ENCODE results near the gene CRY1.
"Not testable (repeated sequence)": the region's sequence is repeated elsewhere in the genome, so short reads cannot be mapped to it uniquely, and the experiment has no call there.

Gene CRY1

DNA sequence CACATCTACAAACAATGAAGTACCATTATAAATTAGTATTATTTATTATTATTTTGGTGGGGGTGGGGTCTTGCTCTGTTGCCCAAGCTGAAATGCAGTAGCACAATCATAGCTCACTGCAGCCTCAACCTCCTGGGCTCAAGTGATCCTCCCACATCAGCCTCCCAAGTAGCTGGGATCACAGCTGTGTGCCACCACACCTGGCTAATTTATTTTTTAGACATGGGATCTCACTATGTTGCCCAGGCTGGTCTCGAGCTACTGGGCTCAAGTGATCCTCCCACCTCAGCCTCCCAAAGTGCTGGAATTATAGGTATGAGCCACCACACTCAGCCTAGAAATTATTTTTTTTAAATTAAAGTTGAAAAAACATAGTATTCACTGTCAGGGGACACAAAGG is 15.0 kb upstream of the CRY1 start:
- not testable (repeated sequence) for DNase-seq (ENCODE audit: low read depth)

DNA sequence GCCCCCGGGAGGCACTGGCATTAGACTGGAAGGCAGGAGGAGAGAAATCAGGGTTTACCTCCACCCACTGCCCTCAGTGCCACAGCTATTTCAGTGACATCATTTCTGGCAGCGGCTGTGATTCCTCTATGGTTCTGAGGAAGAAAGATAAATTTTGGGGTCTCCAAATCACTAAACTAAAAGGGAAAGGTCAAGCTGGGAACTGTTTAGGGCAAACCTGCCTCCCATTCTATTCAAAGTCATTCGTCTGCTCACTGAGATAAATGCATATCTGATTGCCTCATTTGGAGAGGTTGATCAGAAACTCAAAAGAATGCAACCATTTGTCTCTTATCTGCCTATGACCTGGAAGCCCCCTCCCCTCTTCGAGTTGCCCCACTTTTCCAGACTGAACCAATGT is 14.0 kb upstream of the CRY1 start:
- no peak for DNase-seq (ENCODE audit: low read depth)

DNA sequence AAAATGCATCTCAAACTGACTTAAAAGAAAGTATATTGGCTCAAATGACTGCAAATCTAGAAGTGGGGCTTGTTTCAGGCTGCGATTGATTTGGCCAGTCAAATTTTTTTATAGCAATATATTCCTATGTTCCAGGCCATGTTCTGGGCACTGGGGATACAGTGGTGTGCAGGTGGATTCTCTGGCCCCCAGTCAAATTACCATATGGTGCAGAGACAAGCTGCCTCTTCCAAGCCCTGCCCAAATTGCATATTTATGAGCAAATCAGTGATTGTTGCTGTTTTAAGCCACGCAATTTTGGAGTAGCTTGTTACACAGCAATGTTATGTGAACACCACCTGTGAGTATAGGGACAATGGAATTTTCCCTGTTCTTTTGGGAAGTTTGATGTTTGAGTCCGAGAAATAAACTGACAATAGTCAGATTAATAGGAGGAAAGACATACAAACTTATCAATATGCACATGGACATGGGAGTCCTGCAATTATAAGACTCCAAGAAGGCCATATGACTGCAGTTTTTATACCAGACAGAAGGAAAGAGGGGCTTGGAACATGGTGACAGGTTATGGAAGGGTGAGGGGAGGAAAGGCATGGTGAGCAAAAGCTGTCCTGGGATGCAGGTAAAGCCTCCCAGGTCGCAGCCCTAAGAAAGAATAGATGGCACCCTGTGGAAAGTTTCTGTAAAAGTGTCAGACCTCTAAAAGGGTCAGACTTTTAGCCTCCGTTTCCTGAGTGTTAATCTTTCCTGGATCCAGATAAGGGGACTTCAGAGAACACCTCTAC is 13.1 kb upstream of the CRY1 start:
- DNase-seq (ENCODE audit: low read depth): no peak

DNA sequence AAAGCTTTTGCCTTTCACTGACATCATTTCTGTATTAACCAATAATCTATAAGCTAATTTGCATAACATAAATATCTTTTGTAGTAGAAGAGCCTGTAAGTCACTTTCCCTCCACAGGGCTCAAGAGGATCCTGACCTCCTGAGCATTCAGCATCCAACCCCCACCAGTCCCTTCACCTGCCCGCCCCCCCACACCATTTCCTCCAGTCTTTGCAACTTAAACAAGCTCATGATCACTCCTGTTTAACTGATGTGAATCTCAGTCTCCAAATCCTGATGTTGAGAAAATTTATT is 12.0 kb upstream of the CRY1 start:
- DNase-seq (ENCODE audit: low read depth): no peak

DNA sequence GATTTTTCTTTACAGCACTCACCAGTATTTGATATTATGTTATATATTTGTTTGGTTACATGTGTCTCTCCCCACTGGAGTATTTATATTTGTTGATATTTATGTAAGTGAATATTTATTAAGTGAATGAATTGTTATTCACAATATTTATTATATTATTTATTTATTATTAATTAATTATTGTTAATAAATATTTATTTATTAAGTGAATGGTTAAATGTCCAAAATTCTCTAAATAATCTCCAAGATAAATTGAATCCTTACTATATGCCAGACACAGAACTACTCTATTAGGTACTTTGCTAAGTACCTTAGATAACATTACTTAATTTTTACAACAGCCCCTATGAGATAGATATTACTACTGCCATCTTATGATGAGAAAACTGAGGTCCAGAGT is 10.2 kb upstream of the CRY1 start:
- no peak for DNase-seq (ENCODE audit: low read depth)

DNA sequence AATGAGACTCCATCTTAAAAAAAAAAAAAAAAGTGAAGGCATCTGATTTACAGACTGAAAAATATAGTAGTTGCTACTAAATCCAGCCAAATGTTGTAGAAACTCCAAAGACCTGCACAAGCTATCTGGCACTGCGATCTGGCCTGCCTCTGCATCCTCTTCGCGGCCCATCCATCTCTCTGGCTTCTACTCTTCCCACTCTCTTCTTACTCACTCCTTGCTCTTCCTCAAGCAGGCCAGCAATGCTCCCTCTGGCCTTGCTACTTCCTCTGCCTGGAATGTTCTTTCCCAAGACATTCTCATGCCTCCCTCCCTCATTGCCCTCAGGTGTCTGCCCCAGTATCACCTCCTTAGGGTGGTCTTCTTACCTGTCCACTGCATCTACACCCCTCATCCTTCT is 9.7 kb upstream of the CRY1 start:
- no peak for DNase-seq (ENCODE audit: low read depth)

DNA sequence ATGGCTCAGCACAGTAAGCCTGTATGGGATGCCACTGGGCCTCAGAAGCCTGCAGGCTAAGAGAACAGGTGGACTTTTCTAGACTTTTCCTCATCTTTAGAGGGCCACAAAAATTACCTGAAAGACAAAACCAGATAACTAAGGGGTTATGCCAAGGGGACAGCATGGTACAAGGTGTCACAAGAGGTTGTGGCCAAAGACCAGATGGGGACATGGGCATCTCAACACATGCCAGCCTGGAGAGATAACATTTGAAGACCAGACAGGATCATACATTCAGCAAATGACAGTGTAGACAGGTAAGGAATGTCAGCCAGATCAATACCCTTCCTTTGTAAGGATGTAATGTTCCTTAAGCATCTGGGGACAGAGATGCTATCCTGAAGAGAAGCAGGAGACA is 8.9 kb upstream of the CRY1 start:
- no peak for DNase-seq (ENCODE audit: low read depth)

DNA sequence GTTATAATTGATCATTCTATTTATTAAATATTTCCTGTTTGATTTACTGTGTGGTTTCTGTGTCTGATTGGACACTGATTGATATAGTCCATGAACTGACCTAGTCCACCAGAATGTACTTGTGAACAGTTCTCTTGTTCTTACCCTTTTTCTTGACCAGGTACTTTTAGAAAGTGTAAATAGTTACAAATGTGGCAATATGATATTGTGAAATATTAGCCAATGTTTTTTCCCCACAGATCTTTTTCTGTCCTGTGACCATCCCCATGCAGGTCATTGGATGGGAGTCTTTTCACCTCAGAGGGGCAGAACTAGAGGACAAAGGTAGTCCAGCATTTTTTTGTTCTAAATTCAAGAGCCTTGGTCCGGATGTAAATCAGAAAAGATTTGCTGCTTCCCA is 8.3 kb upstream of the CRY1 start:
- DNase-seq (ENCODE audit: low read depth): no peak

DNA sequence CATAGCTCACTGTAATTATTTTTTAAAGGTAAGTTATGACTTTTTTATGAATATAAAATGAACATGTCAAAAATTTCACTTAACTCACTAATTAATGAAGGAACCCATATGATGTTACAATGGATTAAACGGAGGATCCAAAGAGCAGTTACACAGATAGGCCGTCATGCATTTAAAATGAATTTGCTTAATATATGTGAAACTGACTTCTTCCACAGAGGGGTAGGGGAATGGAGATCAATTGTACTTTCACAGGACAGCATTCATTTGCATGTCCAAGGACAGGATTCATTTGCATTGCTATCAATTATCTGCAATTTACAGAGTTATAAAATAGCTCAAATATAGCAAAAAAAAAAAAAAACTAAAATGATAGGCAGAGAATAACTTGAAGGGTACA is 6.6 kb upstream of the CRY1 start:
- no peak for DNase-seq (ENCODE audit: low read depth)

DNA sequence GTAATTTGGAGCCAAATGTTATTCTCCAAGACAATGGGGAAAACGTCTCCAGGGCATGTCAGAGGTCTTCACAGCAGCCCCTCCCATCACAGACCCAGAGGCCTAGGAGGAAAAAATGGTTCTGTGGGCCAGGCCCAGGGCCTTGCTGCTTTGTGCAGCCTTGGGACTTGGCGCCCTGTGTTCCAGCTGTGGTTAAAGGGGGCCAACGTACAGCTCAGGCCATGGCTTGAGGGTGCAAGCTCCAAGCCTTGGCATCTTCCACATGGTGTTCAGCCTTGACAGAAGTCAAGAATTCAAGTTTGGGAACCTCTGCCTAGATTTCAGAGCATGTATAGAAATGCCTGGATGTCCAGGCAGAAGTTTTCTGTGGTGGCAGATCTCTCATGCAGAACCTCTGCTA is 3.2 kb upstream of the CRY1 start:
- no peak for DNase-seq (ENCODE audit: low read depth)

DNA sequence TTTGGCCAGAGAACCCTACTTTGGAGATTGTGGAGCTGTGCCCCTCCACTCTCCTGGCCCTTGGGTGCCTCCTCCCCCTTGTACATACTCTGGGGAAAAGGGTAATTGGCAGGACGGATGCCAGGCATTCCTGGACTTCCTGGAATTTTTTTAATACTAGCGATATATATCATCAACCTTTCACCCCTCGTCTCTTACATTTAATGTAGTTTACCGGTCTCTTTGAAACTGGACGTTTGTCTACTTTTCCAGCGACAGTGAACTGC is 767 bp upstream of the CRY1 start:
- peak; percentile 89 for DNase-seq (ENCODE audit: low read depth)

DNA sequence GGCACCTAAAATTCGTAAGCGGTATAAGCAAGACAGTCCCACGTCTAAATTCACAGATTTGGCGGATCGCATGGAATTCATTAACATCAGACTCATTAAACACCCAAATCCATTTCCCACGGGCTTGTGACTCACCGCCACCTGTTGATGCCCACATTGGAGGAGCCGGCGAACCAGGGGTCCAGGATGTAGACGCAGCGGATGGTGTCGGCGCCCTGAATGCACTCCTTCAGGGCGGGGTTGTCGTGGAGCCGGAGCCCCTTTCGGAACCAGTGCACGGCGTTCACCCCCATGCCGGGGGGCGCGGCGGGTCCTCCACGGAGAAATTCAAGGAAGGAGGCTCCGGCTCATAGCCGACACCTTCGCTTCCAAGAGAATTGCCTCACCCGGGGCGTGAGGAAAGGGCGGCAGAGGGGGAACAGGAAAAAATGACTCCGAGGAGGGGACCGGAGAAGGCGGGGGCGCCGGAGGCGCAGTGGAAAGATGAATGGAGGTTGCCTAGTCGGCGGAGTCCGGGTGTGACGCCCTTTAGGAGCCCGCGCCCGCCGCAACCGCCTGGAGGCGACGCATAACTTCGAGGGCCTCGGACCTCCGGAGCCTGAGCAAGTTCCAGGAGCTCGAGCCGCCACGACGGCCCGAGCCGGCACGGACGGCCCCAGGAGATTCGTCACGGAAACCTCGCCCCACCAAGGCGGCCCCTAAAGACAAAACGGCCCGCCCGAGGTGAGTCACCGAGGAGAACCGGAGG is 506 bp downstream of the CRY1 start:
- DNase-seq (ENCODE audit: low read depth): peak; percentile 46

DNA sequence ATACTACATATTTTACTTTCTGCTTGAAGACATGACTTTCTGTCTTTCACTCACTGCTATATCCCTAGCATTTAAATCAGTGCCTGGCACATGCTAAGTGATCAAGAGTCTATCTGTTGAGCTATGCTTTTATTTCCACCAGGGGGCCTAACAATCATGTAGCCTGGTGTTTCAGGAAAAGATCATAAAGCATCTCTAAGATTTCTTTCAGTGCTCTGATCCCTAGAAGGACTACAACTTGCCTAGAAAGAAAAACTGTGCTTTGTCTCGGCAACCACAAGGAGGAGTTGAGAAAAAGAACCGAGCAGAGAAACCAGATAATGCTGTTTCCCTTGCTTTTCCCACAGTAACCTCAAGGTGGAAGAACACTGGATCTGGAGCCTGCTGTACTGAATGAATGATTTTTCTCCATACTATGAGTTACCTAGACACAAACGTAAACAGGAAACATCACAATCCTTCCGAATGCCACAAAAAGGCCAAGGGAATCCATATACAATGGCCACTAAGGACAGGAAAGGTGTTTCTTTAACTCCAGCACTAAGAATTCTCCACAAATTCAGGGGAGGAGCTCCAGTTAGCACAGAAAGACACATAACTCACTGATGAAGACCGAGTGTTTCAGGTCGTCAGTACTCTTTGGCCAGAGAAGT is 1.2 kb downstream of the CRY1 start:
- DNase-seq (ENCODE audit: low read depth): peak; percentile 96

DNA sequence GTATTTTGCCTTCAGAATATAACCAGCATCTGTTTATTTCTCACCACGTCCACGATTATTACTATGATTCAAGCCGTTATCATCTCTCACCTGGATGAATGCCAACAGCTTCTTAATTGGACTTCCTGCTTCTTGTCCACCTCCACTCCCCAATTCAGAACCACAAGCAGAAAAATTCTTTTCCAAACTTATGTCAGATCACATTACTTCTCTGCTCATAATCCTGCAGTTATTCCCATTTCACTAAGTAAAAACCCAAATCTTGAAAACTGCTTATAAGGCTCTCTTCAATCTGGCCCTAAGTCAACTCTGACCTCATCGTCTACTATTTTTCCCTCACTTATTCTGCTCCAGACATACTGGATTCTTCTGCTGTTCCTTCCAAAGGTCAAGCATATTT is 2.0 kb downstream of the CRY1 start:
- peak; percentile 81 for DNase-seq (ENCODE audit: low read depth)

DNA sequence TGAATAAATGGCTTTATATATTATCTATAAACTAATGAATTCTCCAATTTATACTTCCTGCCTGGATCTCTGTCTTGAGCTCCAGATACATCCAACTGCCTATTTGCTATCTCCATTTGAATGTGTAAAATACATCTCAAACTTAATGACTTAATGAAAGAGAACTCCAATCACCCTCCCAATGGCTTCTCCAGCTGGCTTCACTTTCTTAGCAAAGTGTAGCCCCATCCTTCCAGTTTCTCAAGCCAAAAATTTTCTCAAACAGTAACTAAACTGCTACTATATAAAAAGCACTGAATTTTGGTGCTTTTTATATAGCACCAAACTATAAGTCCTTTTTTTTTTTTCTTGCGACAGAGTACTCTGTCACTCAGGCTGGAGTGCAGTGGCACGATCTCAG is 2.6 kb downstream of the CRY1 start:
- DNase-seq (ENCODE audit: low read depth): no peak

DNA sequence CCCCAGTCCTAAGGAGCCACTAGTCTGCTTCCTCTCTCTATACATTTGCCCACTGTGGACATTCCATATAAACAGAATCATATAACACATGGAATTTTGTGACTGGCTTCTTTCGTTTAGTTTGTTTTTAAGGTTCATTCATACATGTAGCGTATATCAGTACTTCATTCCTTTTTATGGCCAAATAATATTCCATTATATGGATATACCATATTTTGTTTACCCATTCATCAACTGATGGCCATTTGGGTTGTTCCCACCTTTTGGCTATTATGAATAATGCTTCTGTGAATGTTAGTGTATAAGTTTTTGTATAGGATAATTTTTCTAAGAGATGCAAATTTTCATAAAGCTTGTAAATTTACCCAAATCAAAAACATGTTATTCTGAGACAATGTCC is 4.4 kb downstream of the CRY1 start:
- no peak for DNase-seq (ENCODE audit: low read depth)

DNA sequence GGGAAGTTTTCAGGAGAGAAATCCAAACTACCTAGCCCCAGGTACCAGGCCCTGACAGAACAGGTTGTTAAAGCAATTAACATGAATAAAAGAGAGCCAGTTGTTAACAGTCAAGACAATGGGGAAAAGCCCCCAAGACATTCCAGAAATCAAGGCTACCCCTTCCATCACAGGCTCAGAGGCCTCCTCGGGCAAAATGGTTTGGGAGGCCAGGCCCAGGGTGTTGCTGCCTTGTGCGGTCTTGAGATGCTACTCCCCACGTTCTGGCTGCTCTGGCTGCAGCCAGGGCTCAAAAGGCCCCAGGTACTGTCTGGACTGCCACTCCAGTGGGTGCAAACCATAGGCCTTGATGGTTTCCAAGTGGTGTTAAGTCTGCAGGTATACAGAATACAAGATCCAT is 7.0 kb downstream of the CRY1 start:
- no peak for DNase-seq (ENCODE audit: low read depth)

DNA sequence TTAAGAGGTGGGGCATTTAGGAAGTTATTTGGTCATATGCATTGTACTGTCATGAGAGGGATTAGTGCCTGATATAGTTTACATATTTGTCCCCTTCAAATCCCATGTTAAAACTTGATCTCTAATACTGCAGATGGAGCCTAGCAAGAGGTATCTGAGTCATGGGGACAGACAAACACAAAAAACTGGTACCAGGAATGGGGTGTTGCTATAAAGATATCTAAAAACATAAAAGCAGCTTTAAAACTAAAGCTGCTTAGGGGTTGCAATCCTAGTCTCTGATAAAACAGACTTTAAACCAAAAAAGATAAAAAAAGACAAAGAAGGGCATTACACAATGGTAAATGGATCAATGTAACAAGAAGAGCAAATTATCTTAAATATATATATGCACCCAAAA is 11.6 kb downstream of the CRY1 start:
- DNase-seq (ENCODE audit: low read depth): no peak

DNA sequence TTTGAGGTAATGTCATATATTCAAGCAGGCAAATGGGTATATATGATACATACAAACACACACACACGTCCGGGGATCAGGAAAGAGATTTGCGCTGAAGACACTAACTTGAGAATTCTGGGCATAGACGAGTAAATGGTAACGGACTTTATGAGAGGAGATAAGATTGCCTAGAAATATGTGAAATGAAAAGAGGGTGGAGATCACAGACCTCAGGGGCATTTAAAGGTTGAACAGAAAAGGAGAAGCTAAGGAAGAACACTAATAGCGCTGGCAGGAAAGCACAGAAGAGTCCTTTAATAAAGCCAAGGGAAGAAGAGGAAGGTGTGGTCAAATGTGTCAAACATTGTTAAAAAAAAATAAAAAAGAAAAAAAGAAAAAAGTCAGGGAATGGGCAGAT is 13.1 kb downstream of the CRY1 start:
- DNase-seq (ENCODE audit: low read depth): no peak

DNA sequence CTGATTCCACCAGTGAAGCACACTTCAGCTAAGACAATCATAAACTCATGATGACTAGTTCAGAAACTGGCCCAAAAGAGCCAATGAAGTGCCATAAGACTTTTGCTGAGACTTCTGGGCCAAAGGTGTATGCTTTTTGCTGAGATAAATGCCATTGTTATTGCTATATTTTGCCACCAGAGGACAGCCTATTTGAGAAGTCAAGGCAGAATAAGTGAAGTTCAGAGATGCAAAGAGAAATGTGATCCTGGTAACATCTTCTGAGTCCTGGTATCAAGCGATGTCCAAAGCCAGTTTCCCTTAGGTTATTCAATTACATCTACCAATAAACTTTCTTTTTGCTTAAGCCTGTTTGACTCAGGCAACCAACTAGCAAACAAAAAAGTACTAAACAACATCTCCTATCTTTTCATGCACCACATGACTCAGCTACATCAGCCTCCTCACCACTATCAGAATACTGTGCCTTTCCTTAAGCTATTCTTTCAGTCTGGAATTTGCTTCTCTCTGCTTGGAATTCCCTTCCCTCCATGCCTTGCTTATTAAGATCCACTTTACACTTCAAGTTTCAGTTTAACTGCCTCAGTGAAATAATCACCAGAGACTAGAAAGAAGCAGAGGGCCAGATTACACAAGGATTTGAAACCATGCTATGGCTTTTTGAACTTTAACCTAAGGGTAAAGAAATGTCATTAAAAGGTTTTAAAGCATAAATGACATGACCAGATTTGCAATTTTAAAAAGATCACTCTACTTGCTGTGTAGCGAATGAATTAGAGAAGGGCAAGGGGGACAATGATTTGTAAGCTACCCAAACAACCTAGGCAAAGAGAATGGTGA is 14.0 kb downstream of the CRY1 start:
- peak; percentile 52 for DNase-seq (ENCODE audit: low read depth)

DNA sequence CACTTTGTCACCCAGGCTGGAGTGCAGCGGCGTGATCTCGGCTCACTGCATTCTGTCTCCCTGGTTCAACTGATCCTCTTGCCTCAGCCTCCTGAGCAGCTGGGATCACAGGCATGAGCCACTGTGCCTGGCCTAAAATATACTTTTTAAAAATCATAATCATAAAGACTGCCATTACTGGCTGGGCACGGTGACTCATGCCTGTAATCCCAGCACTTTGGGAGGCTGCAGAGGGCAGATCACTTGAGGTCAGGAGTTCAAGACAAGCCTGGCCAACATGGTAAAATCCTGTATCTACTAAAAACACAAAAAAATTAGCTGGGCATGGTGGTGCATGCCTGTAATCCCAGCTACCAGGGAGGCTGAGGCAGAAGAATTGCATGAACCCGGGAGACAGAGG is 20.1 kb downstream of the CRY1 start:
- not testable (repeated sequence) for DNase-seq (ENCODE audit: low read depth)

DNA sequence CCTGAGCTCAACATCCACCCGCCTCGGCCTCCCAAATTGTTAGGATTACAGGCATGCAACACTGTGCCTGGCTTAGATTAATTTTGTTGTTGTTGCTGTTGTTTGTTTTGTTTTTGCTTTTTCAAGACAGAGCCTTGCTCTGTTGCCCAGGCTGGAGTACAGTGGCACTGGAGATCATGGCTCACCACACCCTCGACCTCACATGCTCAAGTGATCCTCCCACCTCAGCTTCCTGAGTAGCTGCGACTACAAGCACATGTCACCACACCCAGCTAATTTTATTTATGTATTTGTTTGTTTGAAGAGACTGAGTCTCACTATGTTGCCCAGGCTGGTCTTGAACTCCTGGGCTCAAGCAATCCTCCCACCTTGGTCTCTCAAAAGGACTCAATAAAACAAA is 26.7 kb downstream of the CRY1 start:
- DNase-seq (ENCODE audit: low read depth): no peak

DNA sequence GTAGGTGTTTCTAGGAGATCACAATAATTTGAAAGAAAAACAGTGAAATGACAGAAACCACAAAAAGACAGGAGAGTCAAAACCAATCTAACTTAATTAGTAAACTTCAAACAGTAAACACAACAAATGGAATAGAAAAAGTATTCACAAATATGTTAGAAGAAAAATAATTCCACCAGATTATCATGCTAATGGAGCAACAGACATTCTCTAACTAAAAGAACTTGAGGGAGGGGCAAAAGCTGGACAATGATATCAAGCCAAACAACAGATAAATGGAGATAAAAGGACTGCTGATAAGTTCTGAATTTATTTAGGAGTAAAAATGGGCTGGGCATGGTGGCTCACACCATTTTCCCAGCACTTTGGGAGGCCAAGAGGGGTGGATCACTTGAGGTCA is 28.7 kb downstream of the CRY1 start:
- DNase-seq (ENCODE audit: low read depth): no peak
